ENCODE measurements around the gene G3BP1. TPM values are rescaled to one million over a fixed set of nuclear protein-coding genes. Genes with fewer than 3 reads are reported as not detected.

Gene G3BP1
- total RNA-seq, 1 donor from 2014 or later: 146 TPM

Other genes with a start within 250 kb of the G3BP1 start
- gene FAT2, start 180.6 kb upstream of the G3BP1 start, total RNA-seq: 82.5 TPM
- 76.4 TPM for gene SPARC, start 85.0 kb upstream of the G3BP1 start, total RNA-seq
- gene ATOX1, start 13.3 kb upstream of the G3BP1 start, total RNA-seq: 84.7 TPM
- not detected for gene GLRA1, start 152.9 kb downstream of the G3BP1 start, total RNA-seq